Transverse colon (tissue), 4 donors: ENCODE data around the gene TOR1AIP2.

Source experiments
- CTCF ChIP-seq, 5 experiments: fragments of 200-600 bp in 3 of 5; fragments of 450-650 bp in 2 of 5; sonication (generic) in 3 of 5; IDR thresholded peaks; 1 replicate in 2 of 5; 2 replicates in 3 of 5; pipeline ENCODE4 v1.5.1; 2016 to 2017; ENCODE audit warnings: antibody characterized with exemption in 5 of 5, inconsistent platforms in 3 of 5, mild to moderate bottlenecking in 2 of 5, moderate library complexity in 1 of 5
- EP300 ChIP-seq: sonication (generic); formaldehyde crosslinking; IDR thresholded peaks from one replicate; pipeline ENCODE4 v1.6.1; 2017; ENCODE audit warnings: antibody characterized with exemption, low read depth
- POLR2A ChIP-seq: fragments of 450-650 bp; IDR thresholded peaks from one replicate; pipeline ENCODE4 v1.6.1; 2016; ENCODE audit warnings: antibody characterized with exemption, mild to moderate bottlenecking, moderate library complexity
- POLR2AphosphoS5 ChIP-seq, 3 donors: sonication (generic); formaldehyde crosslinking; IDR thresholded peaks; one replicate each; pipeline ENCODE4 v1.6.1; 2016; ENCODE audit warnings: antibody characterized with exemption in 3 of 3

DNA sequence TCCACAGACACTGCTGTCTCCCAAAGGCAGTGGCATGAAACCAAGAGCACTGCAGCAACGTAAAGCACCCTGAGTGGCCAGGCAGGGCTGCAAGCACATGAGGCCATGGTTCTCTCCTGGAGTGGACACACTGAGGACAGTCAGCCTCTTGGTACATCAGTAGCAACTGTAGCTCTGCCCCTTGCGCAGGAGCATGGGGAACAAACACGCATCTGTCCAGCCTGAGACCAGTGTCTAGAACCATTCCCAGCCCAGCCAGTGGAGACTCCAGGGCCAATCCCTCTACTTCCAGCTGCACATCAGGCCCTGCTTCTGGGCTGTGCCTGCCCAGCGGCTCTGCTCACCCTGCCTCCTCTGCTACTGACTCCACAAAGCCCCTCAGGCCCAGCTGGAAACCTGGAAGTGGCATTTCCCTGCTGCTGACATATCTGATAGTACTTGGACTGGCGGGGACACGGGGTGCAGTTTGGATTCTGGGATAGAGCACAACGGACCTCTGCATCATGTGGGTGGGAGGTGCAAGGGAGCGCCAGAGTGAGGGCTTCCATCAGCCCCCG, 49.0 kb downstream of the TOR1AIP2 start:
- TF ChIP-seq CTCF (IDR thresholded peaks at IDR 0.05) (no peak), POLR2A (no peak), POLR2AphosphoS5 (IDR thresholded peaks at IDR 0.05) (no peak), EP300 (no peak)
